K562 (cell line): ENCODE data around the gene CD47. TPM values are rescaled to one million over a fixed set of nuclear protein-coding genes. Genes with fewer than 3 reads are reported as not detected.
A peak's percentile ranks its signal among the peaks of the same experiment; 100 is the strongest.

Experiments used
- CREM ChIP-seq: IDR thresholded peaks from 2 replicates; pipeline ENCODE4 v1.6.1; 2014; ENCODE audit warnings: antibody characterized with exemption, low read depth
- DMBX1 ChIP-seq: fragments of 250-450 bp; sonication (Bioruptor Pico); IDR thresholded peaks from 2 replicates; pipeline ENCODE4 v1.8.0; 2022; ENCODE audit warnings: inconsistent platforms, mild to moderate bottlenecking, moderate library complexity, borderline replicate concordance
- MTA1 ChIP-seq: fragments of 450-650 bp; IDR thresholded peaks from 2 replicates; pipeline ENCODE4 v1.6.1; 2017; ENCODE audit warnings: borderline replicate concordance
- MTA2 ChIP-seq: fragments of 450-650 bp; IDR thresholded peaks from 2 replicates; pipeline ENCODE4 v1.6.1; 2016; ENCODE audit warnings: low read depth
- RCOR1 ChIP-seq, 2 experiments: IDR thresholded peaks; 2 replicates each; pipeline ENCODE4 v1.6.1; 2012; ENCODE audit warnings: low read depth in 2 of 2, low read length in 2 of 2, borderline replicate concordance in 1 of 2, improper control_type of control experiment in 1 of 2
- SMAD3 ChIP-seq: fragments of 450-650 bp; formaldehyde crosslinking; conservative IDR thresholded peaks from 2 replicates; pipeline ENCODE4 v1.4.0; 2020; ENCODE audit warnings: mild to moderate bottlenecking
- TBP ChIP-seq: optimal IDR thresholded peaks from 2 replicates; pipeline ENCODE3; 2011; ENCODE audit warnings: low read depth, low read length, improper control_type of control experiment
- U2AF1 ChIP-seq: fragments of 200-400 bp; formaldehyde crosslinking; optimal IDR thresholded peaks from 2 replicates; pipeline ENCODE3; 2017; ENCODE audit warnings: mild to moderate bottlenecking, low read depth, low read length, moderate library complexity
- ZNF134 ChIP-seq: fragments of 250-450 bp; sonication (Bioruptor Pico); conservative IDR thresholded peaks from 2 replicates; pipeline ENCODE4 v1.4.0; 2020
- ZNF175 ChIP-seq: fragments of 200-800 bp; sonication (Bioruptor generic); IDR thresholded peaks from 2 replicates; pipeline ENCODE4 v1.6.1; 2016; ENCODE audit warnings: low read depth, mild to moderate bottlenecking, missing genetic modification characterization, missing compliant biosample characterization
- ZNF354B ChIP-seq: fragments of 250-450 bp; sonication (Bioruptor Pico); IDR thresholded peaks from 2 replicates; pipeline ENCODE4 v1.4.0; 2020
- ZNF79 ChIP-seq: fragments of 250-450 bp; sonication (Bioruptor Pico); IDR thresholded peaks from 2 replicates; pipeline ENCODE4 v1.4.0; 2020; ENCODE audit warnings: low read depth, mild to moderate bottlenecking, moderate library complexity
- polyA plus RNA-seq, 8 experiments: library from polyadenylated mRNA; depleted of rRNA in 4 of 8; stranded (reverse) in 5 of 8; unstranded in 3 of 8; fragments of >200 nt; fragmentation: Nextera tagmentation in 2 of 8; fragmentation: Illumina TruSeq in 1 of 8; extraction: Ambion mirVana in 2 of 8; extraction: Trizol in 1 of 8; gene quantifications; 2 replicates each; pipeline versions ENCODE4 v1.2.1 to v1.2.3, GENCODE V29; 2011 to 2014; ENCODE audit warnings: inconsistent platforms in 1 of 8, missing spikeins in 1 of 8
- total RNA-seq, 7 experiments: library from RNA; depleted of rRNA in 6 of 7; stranded (reverse); fragments of >200 nt in 6 of 7; fragmentation: Illumina TruSeq in 2 of 7; extraction: Trizol in 2 of 7; gene quantifications; 2 replicates each; pipeline versions ENCODE4 v1.2.1 to v1.2.3, GENCODE V29; 2011 to 2021; ENCODE audit warnings: low replicate concordance in 1 of 7
- TF ChIP-seq, protein P1 (sequence below), 2 experiments: fragments of 450-650 bp; conservative IDR thresholded peaks; 2 replicates each; pipeline ENCODE4 v1.6.1; 2017; ENCODE audit warnings: mild to moderate bottlenecking in 2 of 2, moderate library complexity in 2 of 2
- TF ChIP-seq, protein P2 (sequence below): fragments of 450-650 bp; IDR thresholded peaks from 2 replicates; pipeline ENCODE4 v1.7.1; 2018; ENCODE audit warnings: mild to moderate bottlenecking, low read depth; ENCODE audit not compliant: partially characterized antibody
- TF ChIP-seq, protein P3 (sequence below), 2 experiments: fragments of 450-650 bp; IDR thresholded peaks; 2 replicates each; pipeline ENCODE4 v1.6.1; 2018; ENCODE audit warnings: mild to moderate bottlenecking in 2 of 2, low read depth in 1 of 2; ENCODE audit not compliant: partially characterized antibody in 2 of 2
- TF ChIP-seq, protein P4 (sequence below): IDR thresholded peaks from 2 replicates; pipeline ENCODE4 v1.6.1; 2012; ENCODE audit warnings: low read depth, low read length, improper control_type of control experiment, borderline replicate concordance

CD47 gene
- total and polyA plus RNA-seq, 9 of the 15 experiments (the other 6 are each of a cell fraction or from before 2014, with no cell fraction given): 10.2 to 62.6 (median 36.3) TPM

DNA sequence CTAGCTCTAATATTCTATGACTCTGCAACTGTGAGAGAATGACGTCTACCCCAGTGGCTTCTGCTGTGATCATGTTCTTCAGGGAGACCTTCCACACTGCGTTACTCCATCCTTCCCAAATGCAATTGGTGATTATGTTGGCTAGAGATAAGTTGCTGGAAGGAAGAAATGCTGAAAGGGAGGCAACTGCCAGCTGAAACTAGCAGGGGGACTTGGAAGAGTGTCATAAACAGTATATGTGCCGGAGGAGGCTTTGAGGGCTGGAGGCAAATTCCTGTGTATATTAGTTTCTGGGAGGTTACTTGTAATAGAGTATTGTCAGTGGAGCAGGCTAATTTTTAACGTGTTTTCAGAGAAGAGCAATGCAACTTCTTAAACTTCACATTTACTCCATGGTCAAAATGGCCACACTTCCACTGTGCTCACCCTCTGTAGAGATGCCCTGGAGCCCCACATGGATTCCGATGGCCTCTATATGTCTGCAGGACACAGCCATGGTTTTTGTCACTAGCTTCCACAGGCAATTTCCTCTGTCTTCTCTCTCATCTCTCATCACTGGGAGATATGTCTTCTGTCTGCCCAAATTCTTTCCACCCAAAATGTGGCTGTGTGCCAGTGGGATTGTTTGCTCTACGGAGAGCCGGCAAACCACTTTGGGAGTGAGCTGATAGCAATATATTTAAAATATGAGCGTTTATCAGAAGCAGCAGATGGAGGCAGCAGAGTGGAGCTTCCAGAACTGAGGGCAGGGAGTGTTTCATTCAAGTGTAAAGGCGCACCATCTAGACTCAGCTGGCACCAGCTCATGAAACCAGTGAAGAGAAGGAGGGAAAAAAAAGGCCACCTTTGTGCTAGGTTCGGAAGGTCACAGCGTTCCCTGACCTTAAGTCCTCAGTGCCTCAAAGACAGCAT is 13.3 kb upstream of the CD47 start (continued):
- TF ChIP-seq, protein P1, sequence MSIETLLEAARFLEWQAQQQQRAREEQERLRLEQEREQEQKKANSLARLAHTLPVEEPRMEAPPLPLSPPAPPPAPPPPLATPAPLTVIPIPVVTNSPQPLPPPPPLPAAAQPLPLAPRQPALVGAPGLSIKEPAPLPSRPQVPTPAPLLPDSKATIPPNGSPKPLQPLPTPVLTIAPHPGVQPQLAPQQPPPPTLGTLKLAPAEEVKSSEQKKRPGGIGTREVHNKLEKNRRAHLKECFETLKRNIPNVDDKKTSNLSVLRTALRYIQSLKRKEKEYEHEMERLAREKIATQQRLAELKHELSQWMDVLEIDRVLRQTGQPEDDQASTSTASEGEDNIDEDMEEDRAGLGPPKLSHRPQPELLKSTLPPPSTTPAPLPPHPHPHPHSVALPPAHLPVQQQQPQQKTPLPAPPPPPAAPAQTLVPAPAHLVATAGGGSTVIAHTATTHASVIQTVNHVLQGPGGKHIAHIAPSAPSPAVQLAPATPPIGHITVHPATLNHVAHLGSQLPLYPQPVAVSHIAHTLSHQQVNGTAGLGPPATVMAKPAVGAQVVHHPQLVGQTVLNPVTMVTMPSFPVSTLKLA (conservative IDR thresholded peaks at IDR 0.05): peak in 1 of 2 experiments; percentile 23; a peak in 1 of 4 replicates
- TF ChIP-seq ZNF134 (CRISPR knock-in tag): no peak
- TF ChIP-seq, protein P2, sequence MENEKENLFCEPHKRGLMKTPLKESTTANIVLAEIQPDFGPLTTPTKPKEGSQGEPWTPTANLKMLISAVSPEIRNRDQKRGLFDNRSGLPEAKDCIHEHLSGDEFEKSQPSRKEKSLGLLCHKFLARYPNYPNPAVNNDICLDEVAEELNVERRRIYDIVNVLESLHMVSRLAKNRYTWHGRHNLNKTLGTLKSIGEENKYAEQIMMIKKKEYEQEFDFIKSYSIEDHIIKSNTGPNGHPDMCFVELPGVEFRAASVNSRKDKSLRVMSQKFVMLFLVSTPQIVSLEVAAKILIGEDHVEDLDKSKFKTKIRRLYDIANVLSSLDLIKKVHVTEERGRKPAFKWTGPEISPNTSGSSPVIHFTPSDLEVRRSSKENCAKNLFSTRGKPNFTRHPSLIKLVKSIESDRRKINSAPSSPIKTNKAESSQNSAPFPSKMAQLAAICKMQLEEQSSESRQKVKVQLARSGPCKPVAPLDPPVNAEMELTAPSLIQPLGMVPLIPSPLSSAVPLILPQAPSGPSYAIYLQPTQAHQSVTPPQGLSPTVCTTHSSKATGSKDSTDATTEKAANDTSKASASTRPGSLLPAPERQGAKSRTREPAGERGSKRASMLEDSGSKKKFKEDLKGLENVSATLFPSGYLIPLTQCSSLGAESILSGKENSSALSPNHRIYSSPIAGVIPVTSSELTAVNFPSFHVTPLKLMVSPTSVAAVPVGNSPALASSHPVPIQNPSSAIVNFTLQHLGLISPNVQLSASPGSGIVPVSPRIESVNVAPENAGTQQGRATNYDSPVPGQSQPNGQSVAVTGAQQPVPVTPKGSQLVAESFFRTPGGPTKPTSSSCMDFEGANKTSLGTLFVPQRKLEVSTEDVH: no peak
- TF ChIP-seq, protein P3, sequence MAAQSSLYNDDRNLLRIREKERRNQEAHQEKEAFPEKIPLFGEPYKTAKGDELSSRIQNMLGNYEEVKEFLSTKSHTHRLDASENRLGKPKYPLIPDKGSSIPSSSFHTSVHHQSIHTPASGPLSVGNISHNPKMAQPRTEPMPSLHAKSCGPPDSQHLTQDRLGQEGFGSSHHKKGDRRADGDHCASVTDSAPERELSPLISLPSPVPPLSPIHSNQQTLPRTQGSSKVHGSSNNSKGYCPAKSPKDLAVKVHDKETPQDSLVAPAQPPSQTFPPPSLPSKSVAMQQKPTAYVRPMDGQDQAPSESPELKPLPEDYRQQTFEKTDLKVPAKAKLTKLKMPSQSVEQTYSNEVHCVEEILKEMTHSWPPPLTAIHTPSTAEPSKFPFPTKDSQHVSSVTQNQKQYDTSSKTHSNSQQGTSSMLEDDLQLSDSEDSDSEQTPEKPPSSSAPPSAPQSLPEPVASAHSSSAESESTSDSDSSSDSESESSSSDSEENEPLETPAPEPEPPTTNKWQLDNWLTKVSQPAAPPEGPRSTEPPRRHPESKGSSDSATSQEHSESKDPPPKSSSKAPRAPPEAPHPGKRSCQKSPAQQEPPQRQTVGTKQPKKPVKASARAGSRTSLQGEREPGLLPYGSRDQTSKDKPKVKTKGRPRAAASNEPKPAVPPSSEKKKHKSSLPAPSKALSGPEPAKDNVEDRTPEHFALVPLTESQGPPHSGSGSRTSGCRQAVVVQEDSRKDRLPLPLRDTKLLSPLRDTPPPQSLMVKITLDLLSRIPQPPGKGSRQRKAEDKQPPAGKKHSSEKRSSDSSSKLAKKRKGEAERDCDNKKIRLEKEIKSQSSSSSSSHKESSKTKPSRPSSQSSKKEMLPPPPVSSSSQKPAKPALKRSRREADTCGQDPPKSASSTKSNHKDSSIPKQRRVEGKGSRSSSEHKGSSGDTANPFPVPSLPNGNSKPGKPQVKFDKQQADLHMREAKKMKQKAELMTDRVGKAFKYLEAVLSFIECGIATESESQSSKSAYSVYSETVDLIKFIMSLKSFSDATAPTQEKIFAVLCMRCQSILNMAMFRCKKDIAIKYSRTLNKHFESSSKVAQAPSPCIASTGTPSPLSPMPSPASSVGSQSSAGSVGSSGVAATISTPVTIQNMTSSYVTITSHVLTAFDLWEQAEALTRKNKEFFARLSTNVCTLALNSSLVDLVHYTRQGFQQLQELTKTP (IDR thresholded peaks at IDR 0.05; ENCODE audit: low read depth in 1 of 2, partially characterized antibody in 2 of 2): peak in 1 of 2 experiments; percentile 25
- no peak for TF ChIP-seq ZNF354B (CRISPR knock-in tag)
- TF ChIP-seq DMBX1 (CRISPR knock-in tag): 0 out of 2 replicates have a peak, but pooled peaks have one; percentile 20
- TF ChIP-seq ZNF79: no peak
- TF ChIP-seq MTA2: peak; percentile 82
- TF ChIP-seq MTA1: 0 out of 2 replicates have a peak, but pooled peaks have one; percentile 48
- TF ChIP-seq TBP: peak; percentile 30
- no peak for TF ChIP-seq U2AF1
- 0 out of 2 replicates have a peak, but pooled peaks have one; percentile 7 for TF ChIP-seq SMAD3 (CRISPR knock-in tag)
- 0 out of 2 replicates have a peak, but pooled peaks have one; percentile 31 for TF ChIP-seq ZNF175 (CRISPR knock-in tag)
- peak; percentile 49 for TF ChIP-seq CREM
- TF ChIP-seq, protein P4, sequence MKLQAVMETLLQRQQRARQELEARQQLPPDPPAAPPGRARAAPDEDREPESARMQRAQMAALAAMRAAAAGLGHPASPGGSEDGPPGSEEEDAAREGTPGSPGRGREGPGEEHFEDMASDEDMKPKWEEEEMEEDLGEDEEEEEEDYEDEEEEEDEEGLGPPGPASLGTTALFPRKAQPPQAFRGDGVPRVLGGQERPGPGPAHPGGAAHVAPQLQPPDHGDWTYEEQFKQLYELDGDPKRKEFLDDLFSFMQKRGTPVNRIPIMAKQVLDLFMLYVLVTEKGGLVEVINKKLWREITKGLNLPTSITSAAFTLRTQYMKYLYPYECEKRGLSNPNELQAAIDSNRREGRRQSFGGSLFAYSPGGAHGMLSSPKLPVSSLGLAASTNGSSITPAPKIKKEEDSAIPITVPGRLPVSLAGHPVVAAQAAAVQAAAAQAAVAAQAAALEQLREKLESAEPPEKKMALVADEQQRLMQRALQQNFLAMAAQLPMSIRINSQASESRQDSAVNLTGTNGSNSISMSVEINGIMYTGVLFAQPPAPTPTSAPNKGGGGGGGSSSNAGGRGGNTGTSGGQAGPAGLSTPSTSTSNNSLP: peak; percentile 85
- peak; percentile 37 to 87; a peak in 3 of 4 replicates for TF ChIP-seq RCOR1 (IDR thresholded peaks at IDR 0.05; ENCODE audit: borderline replicate concordance in 1 of 2, low read depth in 2 of 2, low read length in 2 of 2)
